K562 (cell line): ENCODE data around the gene NDUFS3. TPM values are rescaled to one million over a fixed set of nuclear protein-coding genes. Genes with fewer than 3 reads are reported as not detected.
A peak's percentile ranks its signal among the peaks of the same experiment; 100 is the strongest.

Experiments
- CBX1 ChIP-seq: sonication (generic); IDR thresholded peaks from 2 replicates; pipeline ENCODE4 v1.6.1; 2016; ENCODE audit warnings: antibody characterized with exemption, low read depth, mild to moderate bottlenecking
- CTBP1 ChIP-seq: fragments of 450-650 bp; IDR thresholded peaks from 2 replicates; pipeline ENCODE4 v1.6.1; 2016; ENCODE audit warnings: borderline replicate concordance
- E2F5 ChIP-seq: sonication (generic); formaldehyde crosslinking; IDR thresholded peaks from 2 replicates; pipeline ENCODE4 v1.8.0; 2022; ENCODE audit warnings: mild to moderate bottlenecking, missing genetic modification reagents
- ERF ChIP-seq: fragments of 450-650 bp; formaldehyde crosslinking; IDR thresholded peaks from 2 replicates; pipeline ENCODE4 v1.4.0; 2020; ENCODE audit warnings: mild to moderate bottlenecking, mixed read lengths
- MBD2 ChIP-seq: sonication (generic); IDR thresholded peaks from 2 replicates; pipeline ENCODE4 v1.6.1; 2016; ENCODE audit warnings: low read depth, borderline replicate concordance
- SIRT6 ChIP-seq: IDR thresholded peaks from one replicate; pipeline ENCODE4 v1.6.1; 2012; ENCODE audit warnings: low read depth, mild to moderate bottlenecking, control low read depth, inconsistent platforms, low read length, moderate library complexity
- ZNF253 ChIP-seq: fragments of 250-450 bp; sonication (Bioruptor Pico); conservative IDR thresholded peaks from 2 replicates; pipeline ENCODE4 v1.6.1; 2021; ENCODE audit warnings: mild to moderate bottlenecking
- ZNF280B ChIP-seq: fragments of 250-450 bp; sonication (Bioruptor Pico); IDR thresholded peaks from 2 replicates; pipeline ENCODE4 v1.5.1; 2021; ENCODE audit warnings: mild to moderate bottlenecking
- ZNF561 ChIP-seq: fragments of 450-650 bp; formaldehyde crosslinking; conservative IDR thresholded peaks from 2 replicates; pipeline ENCODE4 v1.4.0; 2020; ENCODE audit warnings: mild to moderate bottlenecking, moderate library complexity
- ZNF586 ChIP-seq: fragments of 450-650 bp; formaldehyde crosslinking; conservative IDR thresholded peaks from 2 replicates; pipeline ENCODE4 v1.4.0; 2020; ENCODE audit warnings: mild to moderate bottlenecking, moderate library complexity
- ZNF695 ChIP-seq: fragments of 450-650 bp; formaldehyde crosslinking; IDR thresholded peaks from 2 replicates; pipeline ENCODE4 v1.4.0; 2020; ENCODE audit warnings: mild to moderate bottlenecking, moderate library complexity
- polyA plus RNA-seq, 8 experiments: library from polyadenylated mRNA; depleted of rRNA in 4 of 8; stranded (reverse) in 5 of 8; unstranded in 3 of 8; fragments of >200 nt; fragmentation: Nextera tagmentation in 2 of 8; fragmentation: Illumina TruSeq in 1 of 8; extraction: Ambion mirVana in 2 of 8; extraction: Trizol in 1 of 8; gene quantifications; 2 replicates each; pipeline versions ENCODE4 v1.2.1 to v1.2.3, GENCODE V29; 2011 to 2014; ENCODE audit warnings: inconsistent platforms in 1 of 8, missing spikeins in 1 of 8
- total RNA-seq, 7 experiments: library from RNA; depleted of rRNA in 6 of 7; stranded (reverse); fragments of >200 nt in 6 of 7; fragmentation: Illumina TruSeq in 2 of 7; extraction: Trizol in 2 of 7; gene quantifications; 2 replicates each; pipeline versions ENCODE4 v1.2.1 to v1.2.3, GENCODE V29; 2011 to 2021; ENCODE audit warnings: low replicate concordance in 1 of 7
- TF ChIP-seq, protein P1 (sequence below): sonication (generic); formaldehyde crosslinking; IDR thresholded peaks from 2 replicates; pipeline ENCODE4 v1.8.1; 2022; ENCODE audit warnings: missing genetic modification reagents
- TF ChIP-seq, protein P2 (sequence below), 2 experiments: fragments of 450-650 bp; formaldehyde crosslinking in 1 of 2; IDR thresholded peaks; 2 replicates each; pipeline versions ENCODE4 v1.4.0 to v1.6.1; 2014 to 2020; ENCODE audit warnings: mild to moderate bottlenecking in 2 of 2, borderline replicate concordance in 1 of 2, low read depth in 1 of 2
- TF ChIP-seq, protein P3 (sequence below): fragments of 250-450 bp; sonication (Bioruptor Pico); IDR thresholded peaks from 2 replicates; pipeline ENCODE4 v1.8.0; 2021; ENCODE audit warnings: borderline replicate concordance, mild to moderate bottlenecking, moderate library complexity; ENCODE audit not compliant: poor library complexity, severe bottlenecking

The NDUFS3 gene
- total and polyA plus RNA-seq, 9 of the 15 experiments (the other 6 are each of a cell fraction or from before 2014, with no cell fraction given) = 38.7 to 341 (median 194) TPM

DNA sequence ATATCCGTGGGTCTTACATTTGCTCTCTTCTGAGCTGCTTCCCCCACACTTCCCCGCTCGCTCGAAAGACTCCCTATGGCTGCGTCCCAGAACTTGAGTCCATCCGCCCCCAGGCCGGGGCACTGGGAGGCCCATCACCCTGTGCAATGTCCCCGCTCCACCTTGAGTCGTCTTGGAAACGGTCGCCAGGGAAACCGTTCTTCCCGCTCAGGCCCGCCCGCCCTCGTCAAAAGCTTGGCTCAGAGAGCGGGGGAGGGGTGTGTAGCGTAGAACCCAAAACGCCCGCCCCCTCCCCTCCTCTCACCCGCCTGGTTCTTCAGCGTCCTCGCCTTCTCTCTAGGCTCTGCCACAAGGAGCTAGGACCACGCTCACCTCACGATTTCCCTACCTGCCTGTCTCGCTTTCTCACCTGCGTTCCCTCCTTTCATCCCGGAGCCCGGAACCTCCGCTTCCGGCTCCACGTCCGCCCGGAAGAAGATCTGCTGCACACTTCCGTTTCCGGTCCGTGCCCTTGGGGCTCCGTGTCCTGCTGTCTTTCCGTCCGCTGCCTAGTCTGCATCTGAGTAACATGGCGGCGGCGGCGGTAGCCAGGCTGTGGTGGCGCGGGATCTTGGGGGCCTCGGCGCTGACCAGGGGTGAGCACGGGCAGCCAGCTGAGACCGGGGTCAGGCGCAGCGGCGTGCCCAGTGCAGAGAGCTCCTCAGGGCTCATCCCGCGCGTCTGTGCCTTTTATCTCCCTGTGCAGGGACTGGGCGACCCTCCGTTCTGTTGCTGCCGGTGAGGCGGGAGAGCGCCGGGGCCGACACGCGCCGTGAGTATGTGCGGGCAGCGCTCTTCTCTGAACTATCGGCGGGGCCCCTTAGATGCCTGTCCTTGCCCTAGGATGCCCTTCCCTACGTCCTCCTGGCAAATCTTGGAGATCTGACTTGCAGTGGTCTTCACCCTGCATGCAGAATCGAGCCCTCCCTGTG lies at the start of gene NDUFS3, which contains the start of gene KBTBD4 (continued):
- TF ChIP-seq E2F5 (CRISPR knock-in tag) (no peak), ZNF280B (CRISPR knock-in tag) (no peak), ZNF253 (CRISPR knock-in tag) (no peak), ZNF586 (CRISPR knock-in tag) (no peak), ZNF561 (no peak), CBX1 (peak; percentile 96), ZNF695 (CRISPR knock-in tag) (no peak), CTBP1 (peak; percentile 97), MBD2 (peak; percentile 90), ERF (CRISPR knock-in tag) (no peak; the same call in 1 of the 2 replicates), SIRT6 (no peak)
- TF ChIP-seq, protein P1, sequence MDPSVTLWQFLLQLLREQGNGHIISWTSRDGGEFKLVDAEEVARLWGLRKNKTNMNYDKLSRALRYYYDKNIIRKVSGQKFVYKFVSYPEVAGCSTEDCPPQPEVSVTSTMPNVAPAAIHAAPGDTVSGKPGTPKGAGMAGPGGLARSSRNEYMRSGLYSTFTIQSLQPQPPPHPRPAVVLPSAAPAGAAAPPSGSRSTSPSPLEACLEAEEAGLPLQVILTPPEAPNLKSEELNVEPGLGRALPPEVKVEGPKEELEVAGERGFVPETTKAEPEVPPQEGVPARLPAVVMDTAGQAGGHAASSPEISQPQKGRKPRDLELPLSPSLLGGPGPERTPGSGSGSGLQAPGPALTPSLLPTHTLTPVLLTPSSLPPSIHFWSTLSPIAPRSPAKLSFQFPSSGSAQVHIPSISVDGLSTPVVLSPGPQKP (CRISPR knock-in tag) = no peak
- TF ChIP-seq, protein P2, sequence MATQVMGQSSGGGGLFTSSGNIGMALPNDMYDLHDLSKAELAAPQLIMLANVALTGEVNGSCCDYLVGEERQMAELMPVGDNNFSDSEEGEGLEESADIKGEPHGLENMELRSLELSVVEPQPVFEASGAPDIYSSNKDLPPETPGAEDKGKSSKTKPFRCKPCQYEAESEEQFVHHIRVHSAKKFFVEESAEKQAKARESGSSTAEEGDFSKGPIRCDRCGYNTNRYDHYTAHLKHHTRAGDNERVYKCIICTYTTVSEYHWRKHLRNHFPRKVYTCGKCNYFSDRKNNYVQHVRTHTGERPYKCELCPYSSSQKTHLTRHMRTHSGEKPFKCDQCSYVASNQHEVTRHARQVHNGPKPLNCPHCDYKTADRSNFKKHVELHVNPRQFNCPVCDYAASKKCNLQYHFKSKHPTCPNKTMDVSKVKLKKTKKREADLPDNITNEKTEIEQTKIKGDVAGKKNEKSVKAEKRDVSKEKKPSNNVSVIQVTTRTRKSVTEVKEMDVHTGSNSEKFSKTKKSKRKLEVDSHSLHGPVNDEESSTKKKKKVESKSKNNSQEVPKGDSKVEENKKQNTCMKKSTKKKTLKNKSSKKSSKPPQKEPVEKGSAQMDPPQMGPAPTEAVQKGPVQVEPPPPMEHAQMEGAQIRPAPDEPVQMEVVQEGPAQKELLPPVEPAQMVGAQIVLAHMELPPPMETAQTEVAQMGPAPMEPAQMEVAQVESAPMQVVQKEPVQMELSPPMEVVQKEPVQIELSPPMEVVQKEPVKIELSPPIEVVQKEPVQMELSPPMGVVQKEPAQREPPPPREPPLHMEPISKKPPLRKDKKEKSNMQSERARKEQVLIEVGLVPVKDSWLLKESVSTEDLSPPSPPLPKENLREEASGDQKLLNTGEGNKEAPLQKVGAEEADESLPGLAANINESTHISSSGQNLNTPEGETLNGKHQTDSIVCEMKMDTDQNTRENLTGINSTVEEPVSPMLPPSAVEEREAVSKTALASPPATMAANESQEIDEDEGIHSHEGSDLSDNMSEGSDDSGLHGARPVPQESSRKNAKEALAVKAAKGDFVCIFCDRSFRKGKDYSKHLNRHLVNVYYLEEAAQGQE (IDR thresholded peaks at IDR 0.05; ENCODE audit: borderline replicate concordance) = no peak
- TF ChIP-seq, protein P2 (CRISPR knock-in tag; IDR thresholded peaks at IDR 0.05; ENCODE audit: low read depth) = no peak
- TF ChIP-seq, protein P3, sequence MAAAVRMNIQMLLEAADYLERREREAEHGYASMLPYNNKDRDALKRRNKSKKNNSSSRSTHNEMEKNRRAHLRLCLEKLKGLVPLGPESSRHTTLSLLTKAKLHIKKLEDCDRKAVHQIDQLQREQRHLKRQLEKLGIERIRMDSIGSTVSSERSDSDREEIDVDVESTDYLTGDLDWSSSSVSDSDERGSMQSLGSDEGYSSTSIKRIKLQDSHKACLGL (CRISPR knock-in tag) = peak; percentile 25
